Measurements from ENCODE around the gene ZNF282.
A peak's percentile ranks its signal among the peaks of the same experiment; 100 is the strongest.

The ZNF282 gene

DNA sequence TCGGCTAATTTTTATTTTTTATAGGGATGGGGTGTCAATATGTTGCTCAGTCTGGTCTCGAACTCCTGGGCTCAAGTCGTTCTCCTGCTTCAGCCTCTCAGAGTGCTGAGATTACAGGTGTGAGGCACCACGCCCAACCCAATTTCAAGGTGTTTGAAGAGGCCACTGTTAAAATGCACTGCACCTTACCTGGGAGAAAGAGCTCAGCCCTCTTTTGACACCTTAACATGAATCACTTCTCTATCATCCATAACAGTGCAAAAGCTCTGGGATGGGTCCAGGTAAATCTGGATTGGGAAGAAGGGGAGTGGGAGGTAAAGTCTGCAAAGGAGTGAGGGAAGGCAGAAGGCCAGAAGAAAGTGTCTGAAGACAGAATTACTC, 557 bp upstream of the ZNF282 start:
- DNase-seq = no peak

DNA sequence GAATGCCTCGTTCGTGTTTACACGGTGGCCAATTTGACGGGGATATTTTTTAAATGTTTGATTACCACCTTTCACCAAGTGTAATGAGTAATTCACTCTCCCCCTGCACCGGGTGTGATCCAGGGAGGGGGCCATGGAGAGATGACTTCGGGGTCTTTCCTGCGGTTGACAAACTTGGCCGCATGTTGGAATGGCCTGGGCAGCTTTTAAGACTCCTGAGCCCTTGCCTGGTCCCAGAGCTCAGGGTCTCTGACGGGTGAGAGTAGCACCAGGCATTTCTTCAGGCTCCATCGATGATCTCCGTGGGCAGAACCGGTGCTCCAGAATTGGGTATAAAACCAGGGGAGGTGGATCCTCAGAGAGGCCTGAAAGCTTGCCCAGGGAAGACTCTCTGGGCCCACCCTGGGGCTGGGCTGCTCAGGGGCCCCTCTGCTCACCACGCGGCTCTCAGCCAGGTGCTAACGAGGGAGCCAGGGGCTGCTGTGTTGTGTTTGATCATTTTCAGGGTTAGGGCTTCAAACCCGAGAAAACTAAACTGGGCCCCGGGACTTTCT, 882 bp downstream of the ZNF282 start:
- peak; percentile 6 for DNase-seq

DNA sequence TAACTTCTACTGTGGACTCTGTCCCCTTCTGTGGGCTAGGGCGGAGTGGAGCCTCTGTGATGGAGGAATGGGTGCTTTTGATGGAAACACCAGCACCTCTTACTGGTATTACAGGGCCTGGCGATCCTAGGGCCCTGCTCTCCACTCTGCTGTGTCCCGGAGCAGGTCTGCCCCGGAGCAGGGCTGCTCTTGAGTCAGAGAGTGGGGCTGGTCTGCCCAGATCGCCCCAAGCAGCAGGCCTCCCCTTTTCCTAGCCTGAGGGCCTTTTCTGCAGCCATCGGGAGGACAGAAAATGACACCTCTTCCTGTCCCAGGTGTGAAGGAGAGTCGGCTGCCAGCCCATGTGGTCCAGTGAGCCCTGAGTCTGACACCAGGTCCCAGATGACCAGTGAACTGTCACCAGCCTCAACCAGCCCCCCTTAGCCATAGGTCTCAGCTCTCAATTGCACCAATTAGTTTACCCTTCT, 1.4 kb downstream of the ZNF282 start:
- peak; percentile 12 for DNase-seq

DNA sequence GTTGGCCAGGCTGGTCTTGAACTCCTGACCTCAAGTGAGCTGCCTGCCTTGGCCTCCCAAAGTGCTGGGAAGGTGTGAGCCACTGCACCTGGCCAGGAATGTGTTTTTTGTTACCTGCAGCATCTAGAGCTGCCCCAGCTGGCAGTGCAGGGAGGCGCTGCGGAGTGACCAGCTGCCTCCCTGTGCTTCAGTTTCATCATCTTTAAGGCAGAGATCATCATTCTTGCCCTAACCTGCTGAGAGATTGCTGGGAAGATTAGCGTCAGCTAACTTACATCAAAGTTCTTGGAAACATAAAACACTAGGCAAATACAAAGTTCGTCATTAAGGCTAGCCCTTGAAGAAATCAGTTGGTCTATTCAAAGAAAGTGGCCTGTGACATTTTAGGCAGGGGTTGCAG, 2.3 kb downstream of the ZNF282 start:
- DNase-seq = no peak

DNA sequence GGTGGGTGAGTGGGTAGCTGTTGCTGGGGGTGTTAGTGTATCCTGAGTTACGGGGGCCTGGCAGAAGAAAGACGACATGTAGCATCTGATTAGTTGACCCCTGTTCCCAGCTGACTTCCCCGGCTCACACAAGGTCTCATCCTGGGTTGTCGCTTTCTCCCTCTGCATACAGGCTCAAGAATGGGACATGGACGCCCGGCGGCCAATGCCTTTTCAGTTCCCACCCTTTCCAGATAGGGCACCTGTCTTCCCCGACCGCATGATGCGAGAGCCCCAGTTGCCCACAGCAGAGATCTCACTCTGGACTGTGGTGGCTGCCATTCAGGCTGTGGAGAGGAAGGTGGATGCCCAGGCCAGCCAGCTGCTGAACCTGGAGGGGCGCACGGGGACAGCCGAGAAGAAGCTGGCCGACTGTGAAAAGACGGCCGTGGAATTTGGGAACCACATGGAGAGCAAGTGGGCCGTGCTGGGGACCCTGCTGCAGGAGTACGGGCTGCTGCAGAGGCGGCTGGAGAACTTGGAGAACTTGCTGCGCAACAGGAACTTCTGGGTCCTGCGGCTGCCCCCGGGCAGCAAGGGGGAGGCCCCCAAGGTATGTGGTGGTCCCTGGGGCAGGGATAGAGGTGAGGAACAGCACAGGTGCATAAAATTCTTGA, 2.9 kb downstream of the ZNF282 start:
- no peak for DNase-seq

DNA sequence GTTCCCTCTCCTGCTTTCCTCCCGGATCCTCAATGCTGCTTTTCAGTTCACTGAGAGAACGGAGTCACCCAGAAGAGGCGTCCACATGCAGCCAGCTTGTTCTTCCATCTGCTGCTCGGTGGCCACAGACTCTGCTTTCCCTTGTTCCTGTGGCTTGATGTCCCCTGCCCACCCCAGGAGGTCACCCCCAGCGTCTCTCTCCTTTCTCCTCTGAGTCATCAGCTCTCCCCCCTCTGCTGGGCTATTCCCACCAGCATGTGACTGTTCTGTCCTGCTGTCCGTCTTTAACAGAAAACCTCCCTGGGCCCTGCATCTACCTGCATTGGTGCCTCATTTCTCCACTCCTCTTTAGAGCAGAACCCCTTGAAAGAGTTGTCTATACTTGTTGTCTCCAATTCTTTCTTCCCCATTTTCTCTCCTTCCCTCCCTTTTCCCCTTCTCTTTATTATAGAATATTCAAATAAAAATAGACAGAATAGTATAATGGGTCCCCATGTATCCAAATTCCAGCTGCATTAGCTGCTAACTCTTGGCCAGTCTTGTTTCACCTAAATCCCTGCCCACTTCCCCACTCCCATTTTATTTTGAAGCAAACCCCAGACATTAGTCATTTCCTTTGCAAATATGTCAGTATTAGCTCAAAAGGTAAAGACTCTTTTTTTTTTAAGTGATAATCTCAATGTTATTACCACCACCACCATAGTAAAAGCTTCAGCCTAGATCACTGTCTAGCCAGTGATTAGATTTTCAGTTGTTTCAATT, 4.1 kb downstream of the ZNF282 start:
- no peak for DNase-seq

DNA sequence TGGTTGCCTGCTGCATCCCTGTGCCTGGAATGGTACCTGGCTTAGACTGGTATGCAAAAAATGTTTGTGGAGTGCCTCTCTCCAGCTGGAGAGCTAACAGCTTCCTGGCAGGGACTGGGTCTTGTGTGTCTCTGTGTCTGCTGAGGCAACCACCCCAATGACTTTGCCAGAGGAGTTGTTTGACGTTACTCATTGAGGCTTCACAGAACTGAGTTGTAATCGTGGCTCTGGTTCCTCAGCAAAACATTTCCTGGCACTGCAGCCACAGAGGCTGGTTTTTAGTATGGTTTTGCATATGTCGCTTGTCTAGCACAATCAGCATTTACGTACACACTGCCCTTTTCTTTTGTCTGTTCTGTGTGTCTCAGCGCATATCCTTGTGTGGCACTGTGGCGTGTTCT, 7.5 kb downstream of the ZNF282 start:
- no peak for DNase-seq

DNA sequence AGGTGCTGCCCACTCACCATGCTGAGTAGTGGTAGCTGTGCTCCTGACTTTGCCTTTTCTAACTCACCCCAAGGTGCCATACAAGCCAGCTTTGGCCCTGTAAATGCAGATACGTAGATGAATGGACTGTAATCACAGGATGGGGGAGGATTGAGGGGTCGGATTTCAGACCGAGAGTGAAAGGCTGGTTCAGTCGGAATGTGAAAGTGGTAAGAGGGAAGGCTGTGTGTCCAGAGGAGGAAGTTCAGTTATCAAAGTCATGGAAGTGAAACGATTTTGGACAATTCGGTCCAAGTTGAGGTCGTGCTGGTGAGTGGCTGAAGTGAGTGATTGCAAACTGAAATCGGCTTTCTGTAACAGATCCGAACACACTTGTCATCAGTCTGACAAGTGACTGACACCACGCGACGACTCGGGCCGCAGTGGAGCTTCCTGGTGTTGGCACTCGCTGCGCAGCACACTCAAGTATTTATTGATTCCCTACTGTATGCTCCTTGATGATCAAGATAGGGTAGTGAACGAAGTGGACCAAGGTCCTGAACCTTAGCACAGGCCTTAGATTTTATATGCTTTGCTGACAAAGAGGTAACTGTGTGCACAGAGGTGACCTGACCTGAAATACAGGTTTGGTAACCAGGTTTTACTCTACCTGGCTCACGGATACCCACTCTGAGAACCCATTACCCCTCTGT, 10.5 kb downstream of the ZNF282 start:
- DNase-seq = no peak

DNA sequence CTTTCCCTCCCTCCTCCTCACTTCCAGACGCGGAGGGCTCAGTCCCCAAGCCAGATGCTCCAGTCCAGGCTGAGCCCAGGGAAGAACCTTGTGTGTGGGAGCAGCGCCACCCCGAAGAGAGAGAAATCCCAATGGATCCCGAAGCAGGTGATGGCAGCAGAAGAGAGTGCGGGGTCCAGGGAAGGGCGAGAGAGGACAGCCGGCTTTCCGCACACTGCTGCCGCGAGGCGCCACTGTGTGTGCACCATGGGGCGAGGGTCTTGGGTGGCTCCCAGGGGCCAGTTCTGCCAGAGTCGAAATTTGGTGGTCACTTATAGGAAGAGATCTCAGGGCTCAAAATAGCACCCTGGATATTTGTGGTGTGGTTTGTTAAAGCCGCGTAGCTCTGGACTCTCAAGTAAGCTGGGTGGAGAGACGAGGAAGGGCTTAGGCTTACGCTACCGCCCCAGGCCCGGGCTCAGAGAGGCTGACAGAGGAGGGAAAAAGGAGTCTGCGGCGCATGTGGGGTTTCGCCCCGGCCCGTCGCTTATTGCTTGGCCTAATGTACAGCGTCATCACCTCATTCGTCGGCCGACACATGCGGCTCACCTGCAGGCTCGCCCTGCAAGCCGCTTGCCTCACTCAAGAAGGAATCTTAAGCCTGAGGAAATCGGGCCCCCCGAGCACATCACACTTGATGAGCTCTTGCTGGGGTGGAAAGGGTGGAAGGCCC, 12.1 kb downstream of the ZNF282 start:
- DNase-seq = no peak

DNA sequence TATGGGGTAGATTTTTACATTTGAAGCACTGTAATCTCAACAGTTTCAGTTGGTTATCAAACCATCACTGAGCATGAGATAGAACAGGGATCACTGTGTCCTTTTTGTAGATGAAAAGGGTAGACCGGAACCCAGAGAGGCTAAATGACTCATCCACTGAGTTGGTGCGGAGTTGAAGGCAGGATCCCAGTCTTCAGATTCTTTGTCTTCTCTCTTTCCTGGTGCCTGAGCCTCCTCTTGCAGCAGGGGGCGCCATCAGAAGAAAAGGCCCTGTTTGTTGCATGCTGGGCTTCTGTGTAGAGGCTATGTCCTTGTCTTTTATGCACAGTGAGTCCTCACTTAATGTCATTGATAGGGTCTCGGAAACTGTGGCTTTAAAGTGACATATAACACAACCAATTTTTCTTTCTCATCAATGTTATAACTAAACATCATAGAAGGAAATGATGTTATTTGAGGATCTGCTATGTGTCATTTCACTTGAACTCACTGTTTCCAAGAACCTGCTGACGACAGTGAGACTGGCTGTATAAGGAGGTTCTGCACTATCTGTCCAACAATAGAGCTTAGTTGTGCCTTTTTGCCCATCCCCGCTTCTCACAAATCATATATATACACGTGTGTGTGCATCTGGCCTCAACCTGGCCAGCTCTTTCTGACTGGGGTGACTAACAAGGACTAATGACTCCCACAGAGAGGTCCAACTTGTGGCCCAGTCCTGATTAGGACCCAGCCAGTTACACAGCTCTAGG, 14.3 kb downstream of the ZNF282 start:
- DNase-seq = peak; percentile 70

DNA sequence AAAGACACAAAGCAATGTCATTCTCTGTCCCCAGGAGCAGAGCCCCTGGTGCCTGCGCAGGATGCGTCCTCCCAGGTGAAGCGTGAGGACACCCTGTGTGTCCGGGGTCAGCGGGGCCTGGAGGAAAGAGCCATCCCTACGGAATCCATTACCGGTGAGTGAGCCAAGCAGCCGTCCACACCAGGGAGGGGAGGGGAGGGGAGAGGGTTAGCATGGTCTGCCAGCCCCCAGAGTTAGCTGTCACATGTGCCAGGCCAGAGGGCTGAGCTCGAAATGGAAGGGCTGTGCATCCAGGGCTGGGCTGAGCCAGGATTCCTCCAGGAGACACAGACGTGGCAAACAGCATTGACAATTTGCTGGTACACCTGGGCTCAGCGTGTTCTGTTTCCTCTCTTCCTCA, 15.2 kb downstream of the ZNF282 start:
- DNase-seq = no peak

DNA sequence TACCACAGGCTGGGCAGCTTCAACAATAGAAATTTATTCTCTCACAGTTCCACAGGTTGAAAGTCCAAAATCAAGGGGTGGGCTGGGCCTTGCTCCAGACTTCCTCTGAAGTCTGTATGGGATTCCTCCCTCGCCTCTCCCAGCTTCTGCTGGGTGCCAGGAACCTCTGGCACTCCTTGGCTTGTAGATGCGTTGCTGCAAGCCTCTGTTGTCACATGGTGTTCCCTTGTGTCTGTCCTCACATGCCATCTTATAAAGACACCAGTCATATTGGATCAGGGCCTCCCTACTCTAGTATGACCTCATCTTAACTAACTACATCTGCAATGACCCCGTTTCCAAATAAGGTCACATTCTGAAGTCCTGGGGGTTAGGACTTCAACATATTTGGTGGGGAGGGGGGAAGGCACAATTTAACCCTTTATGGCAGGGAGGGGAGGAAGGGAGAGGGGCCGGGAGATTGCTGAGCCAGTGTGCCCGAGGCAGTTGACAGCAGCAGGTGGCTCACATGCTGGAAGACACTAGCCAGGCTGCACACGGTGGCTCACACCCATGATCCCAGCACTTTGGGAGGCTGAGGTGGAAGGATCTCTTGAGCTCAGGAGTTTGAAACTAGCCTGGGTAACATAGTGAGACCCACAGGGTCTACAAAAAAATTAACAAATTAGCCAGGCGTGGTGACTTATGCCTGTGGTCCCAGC, 18.8 kb downstream of the ZNF282 start:
- DNase-seq = no peak

DNA sequence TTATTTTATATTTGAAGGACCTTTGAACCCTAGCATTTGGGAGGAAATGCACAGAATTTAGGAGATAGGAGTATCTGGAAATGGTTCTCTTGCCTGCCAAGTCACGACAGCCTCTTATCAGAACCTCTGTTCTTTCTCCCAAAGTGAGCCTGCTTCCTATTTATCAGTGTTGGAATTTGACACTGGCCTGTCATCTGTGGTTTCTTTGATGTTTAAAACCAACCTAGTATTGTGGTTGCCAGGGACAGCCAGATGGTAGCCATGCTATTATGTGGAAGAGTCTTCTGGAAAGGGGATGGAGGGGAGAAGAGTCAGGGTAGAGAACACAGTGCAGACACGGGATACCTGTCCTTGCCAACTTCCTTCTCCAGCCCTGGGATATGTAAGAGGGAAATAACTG, 21.1 kb downstream of the ZNF282 start:
- no peak for DNase-seq

DNA sequence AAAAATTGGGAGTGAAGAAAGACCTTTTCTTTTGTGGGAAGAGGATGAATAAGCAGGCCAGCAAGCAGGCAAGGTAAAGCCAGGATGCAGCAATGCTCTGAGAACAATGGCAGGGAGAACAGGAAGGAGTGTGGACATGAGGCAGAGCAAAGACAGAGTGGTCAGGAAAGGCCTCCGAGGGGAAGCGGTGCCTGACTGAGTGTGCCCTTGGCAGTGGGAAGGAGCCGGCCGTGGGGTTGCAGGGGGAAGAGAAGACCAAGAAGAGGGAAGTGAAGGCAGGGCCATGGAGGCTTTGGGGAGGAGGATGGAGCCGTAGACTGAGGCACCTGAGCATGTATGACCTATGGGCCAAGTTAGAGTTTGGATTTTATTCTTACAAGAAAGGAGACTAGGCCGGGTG, 22.2 kb downstream of the ZNF282 start:
- DNase-seq = no peak

DNA sequence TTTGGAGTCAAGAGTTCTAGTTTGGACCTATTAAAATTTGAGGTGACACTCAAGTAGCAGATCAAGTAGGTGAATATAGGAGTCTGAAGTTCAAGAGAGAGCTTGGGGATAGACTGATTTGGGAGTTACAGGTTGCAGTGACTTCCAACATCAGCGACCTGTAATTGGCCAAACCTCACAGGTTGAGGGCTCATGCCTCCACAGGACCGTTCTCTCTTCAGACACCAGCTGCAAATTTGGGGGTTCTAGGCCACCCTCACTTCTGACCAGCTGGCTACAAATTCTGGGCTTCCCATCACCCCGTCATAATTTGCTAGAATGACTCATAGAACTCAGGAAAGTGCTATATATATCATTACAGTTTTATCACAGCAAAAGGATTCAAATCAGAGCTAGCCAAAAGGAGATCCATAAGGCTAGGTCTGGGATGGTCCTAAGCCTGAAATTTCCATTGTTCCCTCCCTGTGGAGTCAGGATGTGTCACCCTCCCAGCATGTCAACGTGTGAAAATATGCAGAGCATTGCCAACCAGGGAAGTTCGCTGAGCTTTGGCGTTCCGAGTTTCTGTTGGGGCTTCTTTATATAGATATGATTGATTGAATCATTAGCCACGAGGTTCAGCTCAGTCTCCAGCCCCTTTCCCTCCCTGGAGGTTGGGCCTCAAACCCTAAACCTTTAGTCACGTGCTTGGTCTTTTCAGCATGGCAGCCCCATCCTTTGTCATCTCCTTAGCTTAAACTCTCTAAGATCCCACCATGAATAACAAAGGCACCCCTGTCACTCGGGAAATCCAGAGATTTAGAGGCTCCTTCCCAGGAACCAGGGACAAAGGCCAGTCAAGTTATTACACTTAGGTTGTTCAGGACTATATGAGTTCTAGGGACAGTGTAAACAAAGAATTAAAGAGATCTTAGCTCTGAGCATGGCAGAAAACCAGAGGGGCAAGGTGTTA, 23.4 kb downstream of the ZNF282 start:
- DNase-seq = no peak

DNA sequence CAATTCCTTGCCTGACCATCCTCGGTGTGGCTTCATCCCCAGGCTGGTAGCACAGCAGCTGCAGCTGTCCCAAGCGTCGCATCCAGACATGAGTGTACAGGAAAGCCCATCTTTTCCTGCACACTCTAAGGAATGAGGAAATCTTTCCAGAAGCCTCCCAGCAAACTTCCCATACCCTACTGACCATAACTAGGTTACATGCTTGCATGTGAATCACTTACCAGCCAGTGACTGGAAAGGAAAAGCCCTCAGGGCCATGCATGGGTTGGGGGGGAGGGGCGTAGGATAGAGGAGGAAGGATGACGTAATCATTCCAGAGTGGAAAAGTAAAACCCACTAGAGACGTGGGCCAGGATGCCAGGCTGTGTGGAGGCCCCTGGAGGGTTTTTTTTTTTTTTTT, 25.2 kb downstream of the ZNF282 start:
- DNase-seq = no peak

DNA sequence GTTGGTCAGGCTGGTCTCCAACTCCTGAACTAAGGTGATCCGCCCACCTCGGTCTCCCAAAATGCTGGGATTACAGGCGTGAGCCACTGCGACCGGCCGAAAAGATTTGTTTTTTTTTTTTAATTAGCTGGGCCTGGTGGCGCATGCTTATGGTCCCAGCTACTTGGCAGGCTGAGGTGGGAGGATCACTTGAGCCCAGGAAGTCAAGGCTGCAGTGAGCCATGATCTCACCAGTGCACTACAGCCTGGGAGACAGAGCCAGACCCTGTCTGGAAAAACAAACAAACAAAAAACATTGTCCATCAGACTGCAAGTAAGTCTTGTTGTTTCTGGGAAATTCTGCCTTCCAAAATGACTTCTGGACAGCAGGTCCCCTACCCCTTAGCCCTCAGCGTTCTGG, 27.8 kb downstream of the ZNF282 start:
- no peak for DNase-seq

DNA sequence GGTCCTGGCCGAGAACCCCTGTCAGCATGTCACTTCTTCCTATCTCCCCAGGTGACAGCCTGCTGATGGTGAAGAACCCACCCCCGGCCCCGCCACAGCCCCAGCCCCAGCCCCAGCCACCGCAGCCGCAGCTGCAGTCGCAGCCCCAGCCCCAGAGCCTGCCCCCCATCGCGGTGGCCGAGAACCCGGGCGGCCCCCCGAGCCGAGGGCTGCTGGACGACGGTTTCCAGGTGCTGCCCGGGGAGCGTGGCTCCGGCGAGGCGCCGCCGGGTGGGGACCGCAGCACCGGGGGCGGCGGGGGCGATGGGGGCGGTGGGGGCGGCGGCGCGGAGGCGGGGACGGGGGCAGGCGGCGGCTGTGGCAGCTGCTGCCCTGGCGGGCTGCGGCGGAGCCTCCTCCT, 28.4 kb downstream of the ZNF282 start:
- no peak for DNase-seq

DNA sequence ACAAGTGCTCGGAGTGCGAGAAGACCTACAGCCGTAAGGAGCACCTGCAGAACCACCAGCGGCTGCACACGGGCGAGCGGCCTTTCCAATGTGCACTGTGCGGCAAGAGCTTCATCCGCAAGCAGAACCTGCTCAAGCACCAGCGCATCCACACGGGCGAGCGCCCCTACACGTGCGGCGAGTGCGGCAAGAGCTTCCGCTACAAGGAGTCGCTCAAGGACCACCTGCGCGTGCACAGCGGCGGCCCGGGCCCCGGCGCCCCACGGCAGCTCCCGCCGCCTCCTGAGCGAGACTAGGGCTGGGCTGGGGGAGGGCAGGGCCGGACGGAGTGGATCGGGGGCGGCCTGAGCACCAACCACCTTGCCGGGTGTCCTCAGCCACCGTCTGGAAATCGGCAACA, 29.0 kb downstream of the ZNF282 start:
- no peak for DNase-seq

DNA sequence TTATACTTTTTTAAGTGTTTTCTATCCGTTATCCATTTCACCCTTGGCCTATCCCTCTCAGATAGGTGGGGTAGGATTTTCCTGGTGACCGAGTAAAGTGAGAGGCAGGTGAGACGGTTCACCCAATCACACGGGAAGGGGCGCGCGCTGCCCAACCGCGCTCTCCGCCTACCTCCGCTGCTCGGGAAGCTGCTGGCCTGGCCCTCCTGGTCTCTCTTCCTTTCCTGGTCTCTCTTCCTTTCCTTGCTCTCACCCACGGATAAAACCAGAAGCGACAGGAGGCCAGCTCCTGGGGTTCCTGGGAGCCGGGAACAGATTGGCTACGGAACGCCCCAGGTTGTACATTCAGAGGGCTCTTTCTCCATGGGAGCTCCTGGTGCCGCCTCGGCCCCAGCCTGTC, 29.8 kb downstream of the ZNF282 start:
- DNase-seq = no peak

DNA sequence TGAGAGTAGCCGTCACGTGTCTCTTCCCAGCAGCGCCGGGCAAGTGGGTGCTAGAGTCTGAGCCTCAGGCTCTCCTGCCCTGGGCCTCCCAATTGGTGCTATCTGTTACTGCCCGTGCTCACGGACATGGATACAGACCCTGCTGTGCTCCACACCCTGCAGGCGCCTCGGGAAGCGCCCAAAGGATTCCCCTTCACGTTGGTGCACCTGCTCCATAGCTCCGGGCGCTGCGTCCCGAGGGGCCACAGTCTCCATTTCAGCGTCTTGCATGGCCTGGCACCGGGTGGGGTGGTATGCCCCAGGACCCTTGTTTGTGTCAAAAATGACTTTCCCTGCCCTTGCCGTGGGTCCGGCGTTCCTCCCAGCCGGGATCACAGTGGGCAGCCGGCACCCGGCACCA, 30.3 kb downstream of the ZNF282 start:
- no peak for DNase-seq

Measured in stimulated activated CD4-positive, alpha-beta T cell treated with anti-CD3 and anti-CD28 coated beads, Interleukin-12 subunit alpha, Interleukin-12 subunit beta, amount 100 ng/mL, for 4 hours (primary cell).